DMS53 (cell line): ENCODE measurements around the gene IREB2.
A peak's percentile ranks its signal among the peaks of the same experiment; 100 is the strongest.
"Not testable (repeated sequence)": the region's sequence is repeated elsewhere in the genome, so short reads cannot be mapped to it uniquely, and the experiment has no call there.

Experiments used
- DNase-seq: peaks from one replicate; lab custom pipeline; 2025; lab: John Stamatoyannopoulos, UW

Gene IREB2, protein sequence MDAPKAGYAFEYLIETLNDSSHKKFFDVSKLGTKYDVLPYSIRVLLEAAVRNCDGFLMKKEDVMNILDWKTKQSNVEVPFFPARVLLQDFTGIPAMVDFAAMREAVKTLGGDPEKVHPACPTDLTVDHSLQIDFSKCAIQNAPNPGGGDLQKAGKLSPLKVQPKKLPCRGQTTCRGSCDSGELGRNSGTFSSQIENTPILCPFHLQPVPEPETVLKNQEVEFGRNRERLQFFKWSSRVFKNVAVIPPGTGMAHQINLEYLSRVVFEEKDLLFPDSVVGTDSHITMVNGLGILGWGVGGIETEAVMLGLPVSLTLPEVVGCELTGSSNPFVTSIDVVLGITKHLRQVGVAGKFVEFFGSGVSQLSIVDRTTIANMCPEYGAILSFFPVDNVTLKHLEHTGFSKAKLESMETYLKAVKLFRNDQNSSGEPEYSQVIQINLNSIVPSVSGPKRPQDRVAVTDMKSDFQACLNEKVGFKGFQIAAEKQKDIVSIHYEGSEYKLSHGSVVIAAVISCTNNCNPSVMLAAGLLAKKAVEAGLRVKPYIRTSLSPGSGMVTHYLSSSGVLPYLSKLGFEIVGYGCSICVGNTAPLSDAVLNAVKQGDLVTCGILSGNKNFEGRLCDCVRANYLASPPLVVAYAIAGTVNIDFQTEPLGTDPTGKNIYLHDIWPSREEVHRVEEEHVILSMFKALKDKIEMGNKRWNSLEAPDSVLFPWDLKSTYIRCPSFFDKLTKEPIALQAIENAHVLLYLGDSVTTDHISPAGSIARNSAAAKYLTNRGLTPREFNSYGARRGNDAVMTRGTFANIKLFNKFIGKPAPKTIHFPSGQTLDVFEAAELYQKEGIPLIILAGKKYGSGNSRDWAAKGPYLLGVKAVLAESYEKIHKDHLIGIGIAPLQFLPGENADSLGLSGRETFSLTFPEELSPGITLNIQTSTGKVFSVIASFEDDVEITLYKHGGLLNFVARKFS

DNA sequence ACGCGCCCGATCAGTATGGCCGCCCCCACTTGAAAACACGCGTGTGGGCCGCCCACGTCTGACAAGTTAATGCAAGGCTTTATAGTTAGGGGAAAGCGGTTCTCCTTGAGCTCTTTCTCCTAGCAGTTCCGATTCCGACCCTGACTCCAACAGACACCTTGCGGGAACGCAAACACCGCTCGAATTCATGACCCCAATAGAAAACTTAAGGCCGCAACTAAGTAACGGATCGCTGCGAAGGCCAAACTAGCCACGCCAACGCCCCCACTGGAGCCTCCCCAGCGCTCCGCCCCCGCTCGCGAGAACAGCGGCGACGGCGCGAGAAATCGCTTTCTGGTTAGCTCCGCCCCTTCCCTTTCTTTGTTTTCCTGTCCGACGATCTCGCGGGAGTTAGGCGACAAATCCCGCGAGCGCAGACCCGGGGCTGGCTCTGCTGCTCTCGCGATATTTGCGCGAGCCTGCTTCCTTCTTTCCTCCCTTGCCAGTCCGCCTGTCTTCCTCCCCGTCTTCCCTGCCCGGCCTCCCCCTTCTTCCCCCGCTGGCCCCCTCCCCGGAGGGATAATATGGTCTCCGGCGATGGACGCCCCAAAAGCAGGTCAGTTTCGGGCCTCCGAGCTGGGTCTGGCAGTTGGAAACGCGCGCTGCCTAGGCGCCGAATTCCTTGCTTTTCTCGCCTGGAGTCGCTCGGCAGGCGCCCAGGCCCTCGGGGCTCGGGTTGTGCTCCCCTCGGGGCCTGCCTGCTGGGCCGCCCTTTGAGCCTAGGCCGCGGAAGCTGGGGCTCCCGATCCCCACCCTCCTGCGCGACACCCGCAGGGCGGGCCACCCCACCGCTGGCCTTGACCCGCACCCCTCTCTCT is at the start of gene IREB2:
Gene IREB2, plus strand, starts transcription at position 455 of the 857 bp plus-strand sequence. Its CDS starts 122 bp downstream, at position 577.
- peak; percentile 98 for DNase-seq

DNA sequence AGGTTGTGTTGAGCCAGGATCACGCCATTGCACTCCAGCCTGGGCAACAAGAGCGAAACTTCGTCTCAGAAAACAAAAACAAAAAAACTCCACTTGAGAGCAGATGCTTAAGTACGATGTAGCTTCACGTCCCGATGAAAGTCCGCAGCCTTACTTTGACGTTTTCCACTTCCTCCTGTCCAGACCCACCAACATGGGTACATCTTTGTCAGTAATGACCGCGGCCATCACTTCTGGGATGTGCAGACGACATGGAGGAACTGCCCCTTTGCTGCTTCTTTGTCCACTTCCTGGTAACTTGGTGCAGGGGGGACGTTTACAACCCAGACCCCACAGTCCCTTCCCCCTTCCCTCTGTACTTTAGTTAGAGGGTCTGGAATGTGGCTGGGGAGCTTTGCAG is 49.2 kb upstream of the IREB2 start:
- no peak for DNase-seq

- DNase-seq: no peak
Observed at GRCh38 chr15:78389322-78389721, 48.7 kb upstream of the IREB2 start.

GRCh38 chr15:78389738-78390137 is 48.3 kb upstream of the IREB2 start:
- no peak for DNase-seq

GRCh38 chr15:78390242-78390641 is 47.8 kb upstream of the IREB2 start:
- DNase-seq: no peak

DNA sequence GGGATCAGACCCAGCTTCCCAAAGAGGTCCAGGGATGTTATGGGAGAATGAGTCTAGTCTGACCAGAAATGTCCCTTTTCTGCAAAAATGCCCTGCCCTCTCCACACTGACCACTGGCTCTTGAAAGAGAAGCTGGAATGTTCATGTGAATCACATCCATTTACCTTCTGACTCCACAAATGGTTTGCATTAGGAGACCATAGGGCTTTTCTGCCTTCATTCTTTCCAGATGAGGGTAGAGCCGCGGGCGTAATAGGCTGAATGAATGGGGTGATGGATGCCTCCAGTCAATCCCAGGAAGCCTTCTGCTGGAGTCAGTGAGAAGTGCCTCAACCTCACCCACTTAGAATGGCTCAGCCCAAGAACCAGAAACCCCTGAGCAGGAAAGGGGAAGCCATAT is 47.2 kb upstream of the IREB2 start:
- no peak for DNase-seq

- DNase-seq: no peak
Observed at GRCh38 chr15:78391781-78392180, 46.2 kb upstream of the IREB2 start.

GRCh38 chr15:78392430-78392829 is 45.6 kb upstream of the IREB2 start:
- peak; percentile 90 for DNase-seq

DNA sequence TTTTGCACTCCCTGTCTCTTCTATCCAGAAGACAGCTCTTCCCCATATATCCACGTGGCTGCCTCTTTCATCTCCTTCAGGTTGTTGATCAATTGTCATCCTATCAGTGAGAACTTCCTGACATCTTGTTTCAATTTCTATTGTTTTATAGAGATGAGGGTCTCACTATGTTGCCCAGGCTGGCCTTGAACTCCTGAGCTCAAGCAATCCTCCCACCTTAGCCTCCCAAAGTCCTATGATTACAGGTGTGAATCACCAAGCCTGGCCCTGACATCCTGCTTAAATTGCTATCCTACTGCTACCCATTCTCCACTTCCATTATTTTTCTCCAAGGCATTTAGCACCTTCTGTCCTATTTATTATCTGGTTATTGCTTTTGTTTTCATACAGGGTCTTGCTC is 44.9 kb upstream of the IREB2 start:
- no peak for DNase-seq

- no peak for DNase-seq
Observed at GRCh38 chr15:78394026-78394425, 44.0 kb upstream of the IREB2 start.

- DNase-seq: no peak
Observed at GRCh38 chr15:78394981-78395616, 42.9 kb upstream of the IREB2 start.

DNA sequence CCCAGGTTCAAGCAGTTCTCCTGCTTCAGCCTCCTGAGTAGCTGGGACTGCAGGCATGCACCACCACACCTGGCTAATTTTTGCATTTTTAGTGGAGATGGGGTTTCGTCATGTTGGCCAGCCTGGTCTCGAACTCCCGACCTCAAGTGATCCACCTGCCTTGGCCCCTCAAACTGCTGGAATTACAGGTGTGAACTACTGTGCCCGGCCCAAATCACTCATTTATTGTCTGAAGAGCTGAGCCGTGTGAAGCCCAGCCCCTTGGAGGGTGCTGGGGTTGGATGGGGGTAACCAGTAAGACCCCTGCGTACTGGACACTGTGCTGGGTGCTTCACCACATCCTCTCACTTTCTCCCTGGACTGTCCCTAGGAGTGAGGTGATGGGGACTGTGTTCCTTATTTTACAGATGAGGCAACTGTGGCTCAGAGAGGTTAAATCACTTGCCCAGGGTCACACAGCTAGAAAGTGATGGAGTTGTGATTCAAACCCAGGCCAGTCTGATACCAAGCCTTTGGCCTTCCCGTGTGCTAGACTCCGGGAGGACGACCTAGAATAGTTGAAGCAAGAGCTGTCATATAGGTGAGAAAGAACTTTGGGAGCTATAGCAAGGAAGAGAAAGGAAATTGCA is 41.7 kb upstream of the IREB2 start:
- no peak for DNase-seq

- DNase-seq: peak; percentile 22
Observed at GRCh38 chr15:78396976-78397375, 41.0 kb upstream of the IREB2 start.

- no peak for DNase-seq
Observed at GRCh38 chr15:78397382-78397781, 40.6 kb upstream of the IREB2 start.

DNA sequence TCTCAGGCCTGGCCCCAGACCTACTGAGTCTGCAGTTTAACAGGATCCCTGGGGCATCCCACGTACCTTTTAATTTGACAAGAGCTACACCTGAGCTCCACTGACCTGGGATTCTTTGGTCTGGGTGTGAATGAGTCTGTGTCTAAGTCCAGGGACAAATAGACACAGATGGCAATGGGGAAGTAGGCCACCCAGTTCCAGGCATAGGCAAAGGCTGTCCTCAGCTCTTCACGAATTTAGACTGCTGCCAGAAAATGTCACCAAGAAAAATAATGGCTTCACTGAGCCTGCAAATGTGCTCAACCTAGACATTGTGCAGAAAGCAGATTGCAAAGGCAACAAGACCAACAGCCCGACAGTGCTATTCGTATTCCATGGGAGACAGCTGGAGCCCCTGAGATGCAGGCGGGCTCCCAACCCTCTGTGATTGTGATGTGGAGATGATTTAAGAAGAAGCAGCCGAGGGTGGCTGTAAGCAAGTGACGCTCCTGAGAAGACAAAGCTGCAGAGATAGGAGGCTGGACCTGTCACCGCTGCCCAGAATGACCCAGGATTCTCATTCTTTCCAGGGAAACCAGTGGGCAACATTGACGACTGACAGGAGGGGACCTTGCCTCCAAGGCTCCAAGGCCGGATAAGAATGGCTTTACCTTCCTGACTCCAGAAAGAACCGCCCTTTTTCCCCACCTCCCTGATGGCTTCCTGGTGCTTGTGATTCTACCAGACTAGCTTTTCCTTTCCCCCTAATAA is 39.8 kb upstream of the IREB2 start:
- DNase-seq: no peak

- no peak for DNase-seq
Observed at GRCh38 chr15:78399091-78399490, 38.9 kb upstream of the IREB2 start.

- DNase-seq: no peak
Observed at GRCh38 chr15:78402061-78402610, 35.9 kb upstream of the IREB2 start.

- DNase-seq: no peak
Observed at GRCh38 chr15:78404125-78404524, 33.9 kb upstream of the IREB2 start.

GRCh38 chr15:78404796-78405195 is 33.2 kb upstream of the IREB2 start:
- DNase-seq: not testable (repeated sequence)
